ENCODE measurements around the gene AFF3.
"Not testable (repeated sequence)": the region's sequence is repeated elsewhere in the genome, so short reads cannot be mapped to it uniquely, and the experiment has no call there.

AFF3 gene

GRCh38 chr2:99661761-99662160 lies 480.6 kb downstream of the AFF3 start:
- DNase-seq (ENCODE audit: low spot score): not testable (repeated sequence)

GRCh38 chr2:99660616-99661406 lies 481.6 kb downstream of the AFF3 start:
- no peak for DNase-seq (ENCODE audit: low spot score)

- DNase-seq (ENCODE audit: low spot score): no peak
Measured at GRCh38 chr2:99659874-99660273, 482.5 kb downstream of the AFF3 start.

GRCh38 chr2:99657691-99658258 lies 484.6 kb downstream of the AFF3 start:
- no peak for DNase-seq (ENCODE audit: low spot score)

GRCh38 chr2:99656994-99657393 lies 485.4 kb downstream of the AFF3 start:
- no peak for DNase-seq (ENCODE audit: low spot score)

- no peak for DNase-seq (ENCODE audit: low spot score)
Measured at GRCh38 chr2:99653433-99653832, 489.0 kb downstream of the AFF3 start.

- no peak for DNase-seq (ENCODE audit: low spot score)
Measured at GRCh38 chr2:99652862-99653261, 489.5 kb downstream of the AFF3 start.

GRCh38 chr2:99651930-99652670 lies 490.3 kb downstream of the AFF3 start:
- DNase-seq (ENCODE audit: low spot score): no peak

- no peak for DNase-seq (ENCODE audit: low spot score)
Measured at GRCh38 chr2:99648906-99649789, 493.2 kb downstream of the AFF3 start.

- no peak for DNase-seq (ENCODE audit: low spot score)
Measured at GRCh38 chr2:99648178-99648844, 494.1 kb downstream of the AFF3 start.

- no peak for DNase-seq (ENCODE audit: low spot score)
Measured at GRCh38 chr2:99645960-99646359, 496.4 kb downstream of the AFF3 start.

- DNase-seq (ENCODE audit: low spot score): no peak
Measured at GRCh38 chr2:99644419-99644787, 498.0 kb downstream of the AFF3 start.

- DNase-seq (ENCODE audit: low spot score): no peak
Measured at GRCh38 chr2:99643787-99644418, 498.5 kb downstream of the AFF3 start.

- DNase-seq (ENCODE audit: low spot score): no peak
Measured at GRCh38 chr2:99641999-99642398, 500.4 kb downstream of the AFF3 start.

GRCh38 chr2:99640635-99641151 lies 501.7 kb downstream of the AFF3 start:
- DNase-seq (ENCODE audit: low spot score): no peak

GRCh38 chr2:99638791-99639190 lies 503.6 kb downstream of the AFF3 start:
- DNase-seq (ENCODE audit: low spot score): no peak

GRCh38 chr2:99637159-99637697 lies 505.2 kb downstream of the AFF3 start:
- DNase-seq (ENCODE audit: low spot score): no peak

- no peak for DNase-seq (ENCODE audit: low spot score)
Measured at GRCh38 chr2:99636144-99637034, 506.0 kb downstream of the AFF3 start.

- no peak for DNase-seq (ENCODE audit: low spot score)
Measured at GRCh38 chr2:99635710-99636109, 506.7 kb downstream of the AFF3 start.

- DNase-seq (ENCODE audit: low spot score): no peak
Measured at GRCh38 chr2:99634234-99634633, 508.2 kb downstream of the AFF3 start.
